Astrocyte (in vitro differentiated cells and primary cell): Measurements from ENCODE around the gene RGR. TPM values are rescaled to one million over a fixed set of nuclear protein-coding genes. Genes with fewer than 3 reads are reported as not detected.

Source experiments
- DNase-seq: peaks from one replicate; pipeline ENCODE4 v3.0.0-alpha.2; 2010; ENCODE audit warnings: low read depth
- FAIRE-seq: peaks from 2 replicates; lab custom pipeline; 2011; peaks lifted over from hg19 to GRCh38; lab: Jason Lieb, UNC
- H2AFZ ChIP-seq: 2 replicates; pipeline ENCODE4 v1.6.0; 2012; ENCODE audit warnings: low read depth, low read length, inconsistent platforms
- H3K27ac ChIP-seq: 2 replicates; pipeline ENCODE4 v1.5.1; 2011; ENCODE audit warnings: low read depth, low read length, inconsistent platforms
- H3K27me3 ChIP-seq: 2 replicates; pipeline ENCODE4 v1.6.0; 2011; ENCODE audit warnings: low read length, inconsistent platforms; ENCODE audit not compliant: insufficient read depth
- H3K36me3 ChIP-seq: 2 replicates; pipeline ENCODE4 v1.5.1; 2011; ENCODE audit warnings: low read length, inconsistent platforms; ENCODE audit not compliant: insufficient read depth
- H3K4me1 ChIP-seq: 2 replicates; pipeline ENCODE4 v1.5.1; 2011; ENCODE audit warnings: low read length, inconsistent platforms; ENCODE audit not compliant: insufficient read depth
- H3K4me2 ChIP-seq: 2 replicates; pipeline ENCODE4 v1.6.0; 2012; ENCODE audit warnings: low read length, inconsistent platforms
- H3K4me3 ChIP-seq: 2 replicates; pipeline ENCODE4 v1.5.1; 2011; ENCODE audit warnings: low read depth, mild to moderate bottlenecking, low read length, inconsistent platforms; ENCODE audit not compliant: insufficient read depth
- H3K79me2 ChIP-seq: 2 replicates; pipeline ENCODE4 v1.6.0; 2012; ENCODE audit warnings: mild to moderate bottlenecking, low read length, inconsistent platforms; ENCODE audit not compliant: insufficient read depth
- H3K9ac ChIP-seq: 2 replicates; pipeline ENCODE4 v1.6.0; 2012; ENCODE audit warnings: mild to moderate bottlenecking, low read length, inconsistent platforms
- H3K9me3 ChIP-seq: 2 replicates; pipeline ENCODE4 v1.5.1; 2012; ENCODE audit warnings: low read depth, mild to moderate bottlenecking, low read length, inconsistent platforms; ENCODE audit not compliant: insufficient read depth
- H4K20me1 ChIP-seq: 2 replicates; pipeline ENCODE4 v1.6.0; 2012; ENCODE audit warnings: low read length, inconsistent platforms; ENCODE audit not compliant: insufficient read depth
- H3K27ac Mint-ChIP-seq: one replicate; pipeline ENCODE4 v1.8.0; 2021; ENCODE audit warnings: mild to moderate bottlenecking, mixed read lengths; ENCODE audit not compliant: unreplicated experiment
- H3K27me3 Mint-ChIP-seq: one replicate; pipeline ENCODE4 v1.8.0; 2021; ENCODE audit warnings: low read depth, mixed read lengths; ENCODE audit not compliant: unreplicated experiment
- H3K36me3 Mint-ChIP-seq: one replicate; pipeline ENCODE4 v1.8.0; 2021; ENCODE audit warnings: low read depth, mixed read lengths; ENCODE audit not compliant: unreplicated experiment
- H3K4me1 Mint-ChIP-seq: one replicate; pipeline ENCODE4 v1.8.0; 2021; ENCODE audit warnings: low read depth, mixed read lengths; ENCODE audit not compliant: unreplicated experiment
- H3K4me3 Mint-ChIP-seq: one replicate; pipeline ENCODE4 v1.8.0; 2021; ENCODE audit warnings: mild to moderate bottlenecking, moderate library complexity, mixed read lengths; ENCODE audit not compliant: unreplicated experiment
- H3K9me3 Mint-ChIP-seq: one replicate; pipeline ENCODE4 v1.8.0; 2021; ENCODE audit warnings: mild to moderate bottlenecking, mixed read lengths; ENCODE audit not compliant: unreplicated experiment
- EZH2 ChIP-seq: IDR thresholded peaks from 2 replicates; pipeline ENCODE4 v1.6.1; 2012; ENCODE audit warnings: mild to moderate bottlenecking, low read length, inconsistent platforms; ENCODE audit not compliant: insufficient read depth
- total RNA-seq: library from RNA; stranded (reverse); gene quantifications from 2 replicates; pipeline ENCODE4 v1.2.1, GENCODE V29; 2021
- TF ChIP-seq, protein P1 (sequence below): IDR thresholded peaks from 2 replicates; pipeline ENCODE4 v1.5.1; 2011; ENCODE audit warnings: low read depth, mild to moderate bottlenecking, inconsistent platforms, low read length, moderate library complexity; ENCODE audit not compliant: insufficient read depth

RGR gene
- total RNA-seq, 1 donor from 2014 or later: not detected

DNA sequence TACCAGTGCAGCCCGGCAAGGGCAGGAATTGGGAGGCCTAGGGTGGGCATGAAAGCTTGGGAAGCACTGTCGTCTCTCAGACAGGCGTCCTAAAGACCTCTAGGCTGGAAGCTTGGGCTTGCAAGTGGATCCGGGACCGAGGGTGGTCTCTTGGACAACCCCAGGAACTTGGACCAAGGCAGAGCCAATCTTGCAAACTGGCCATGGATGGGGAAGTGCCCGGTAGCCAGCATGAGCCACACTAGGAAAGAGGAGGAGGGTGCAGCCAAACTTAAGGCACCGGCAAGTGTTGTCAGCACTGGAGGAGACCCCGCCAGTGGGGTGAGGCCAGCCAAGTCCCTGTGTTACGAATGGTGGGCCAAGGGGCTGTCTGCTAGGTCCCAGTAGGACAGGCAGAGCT is 28.0 kb upstream of the RGR start:
- H3K9me3 ChIP-seq: no peaks in the 10 kb centered on the region
- no peak for FAIRE-seq
- Mint-ChIP-seq H3K9me3 (no peaks in the 10 kb centered on the region), H3K27me3 (peaks cover 27% of the 10 kb centered on the region), H3K36me3 (no peaks in the 10 kb centered on the region), H3K4me1 (no peaks in the 10 kb centered on the region), H3K4me3 (no peak overlapping the region), H3K27ac (no peak overlapping the region)
- H3K36me3 ChIP-seq: no peaks in the 10 kb centered on the region
- H3K79me2 ChIP-seq: no peaks in the 10 kb centered on the region
- H2AFZ ChIP-seq: no peak overlapping the region
- no peak for DNase-seq
- H3K4me3 ChIP-seq: no peak overlapping the region
- TF ChIP-seq, protein P1, sequence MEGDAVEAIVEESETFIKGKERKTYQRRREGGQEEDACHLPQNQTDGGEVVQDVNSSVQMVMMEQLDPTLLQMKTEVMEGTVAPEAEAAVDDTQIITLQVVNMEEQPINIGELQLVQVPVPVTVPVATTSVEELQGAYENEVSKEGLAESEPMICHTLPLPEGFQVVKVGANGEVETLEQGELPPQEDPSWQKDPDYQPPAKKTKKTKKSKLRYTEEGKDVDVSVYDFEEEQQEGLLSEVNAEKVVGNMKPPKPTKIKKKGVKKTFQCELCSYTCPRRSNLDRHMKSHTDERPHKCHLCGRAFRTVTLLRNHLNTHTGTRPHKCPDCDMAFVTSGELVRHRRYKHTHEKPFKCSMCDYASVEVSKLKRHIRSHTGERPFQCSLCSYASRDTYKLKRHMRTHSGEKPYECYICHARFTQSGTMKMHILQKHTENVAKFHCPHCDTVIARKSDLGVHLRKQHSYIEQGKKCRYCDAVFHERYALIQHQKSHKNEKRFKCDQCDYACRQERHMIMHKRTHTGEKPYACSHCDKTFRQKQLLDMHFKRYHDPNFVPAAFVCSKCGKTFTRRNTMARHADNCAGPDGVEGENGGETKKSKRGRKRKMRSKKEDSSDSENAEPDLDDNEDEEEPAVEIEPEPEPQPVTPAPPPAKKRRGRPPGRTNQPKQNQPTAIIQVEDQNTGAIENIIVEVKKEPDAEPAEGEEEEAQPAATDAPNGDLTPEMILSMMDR: no peak
- TF ChIP-seq EZH2: no peak
- H3K4me1 ChIP-seq: no peaks in the 10 kb centered on the region
- H3K27ac ChIP-seq: no peak overlapping the region
- H3K27me3 ChIP-seq: no peaks in the 10 kb centered on the region
- no peak overlapping the region for H3K9ac ChIP-seq
- H4K20me1 ChIP-seq: no peaks in the 10 kb centered on the region
- H3K4me2 ChIP-seq: no peak overlapping the region

DNA sequence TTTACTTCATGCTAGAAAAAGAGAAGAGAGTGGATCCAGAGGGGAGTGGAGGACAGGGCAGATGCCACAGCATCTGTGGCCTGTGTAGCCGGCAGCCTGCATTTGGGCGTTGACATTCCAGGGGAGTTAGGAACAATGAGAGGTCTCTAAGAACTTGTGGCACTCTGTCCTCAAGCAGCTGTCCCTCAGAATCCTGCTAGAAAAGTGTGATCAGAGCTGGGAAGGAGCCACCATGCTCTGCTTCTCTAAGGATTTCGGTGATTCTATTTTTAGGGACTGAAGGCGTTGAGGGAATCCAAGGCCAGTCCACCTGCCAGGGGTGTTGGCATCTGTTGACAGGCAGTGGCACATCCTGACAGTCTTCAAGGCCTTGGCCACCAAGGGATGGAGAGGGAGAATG is 27.1 kb upstream of the RGR start:
- H3K4me3 ChIP-seq: no peak overlapping the region
- H3K36me3 Mint-ChIP-seq: no peaks in the 10 kb centered on the region
- FAIRE-seq (no peak), DNase-seq (no peak)
- H3K4me3 Mint-ChIP-seq: no peak overlapping the region
- H3K36me3 ChIP-seq: no peaks in the 10 kb centered on the region
- no peaks in the 10 kb centered on the region for H3K4me1 Mint-ChIP-seq
- no peaks in the 10 kb centered on the region for H3K27me3 ChIP-seq
- no peaks in the 10 kb centered on the region for H3K4me1 ChIP-seq
- no peaks in the 10 kb centered on the region for H3K9me3 ChIP-seq
- H3K9me3 Mint-ChIP-seq: no peaks in the 10 kb centered on the region
- no peak overlapping the region for H3K27ac Mint-ChIP-seq
- peaks cover 32% of the 10 kb centered on the region for H3K27me3 Mint-ChIP-seq
- no peak for TF ChIP-seq EZH2
- TF ChIP-seq, protein P1: no peak
- no peak overlapping the region for H3K9ac ChIP-seq
- no peak overlapping the region for H3K27ac ChIP-seq
- no peaks in the 10 kb centered on the region for H4K20me1 ChIP-seq
- no peak overlapping the region for H3K4me2 ChIP-seq
- no peaks in the 10 kb centered on the region for H3K79me2 ChIP-seq
- H2AFZ ChIP-seq: no peak overlapping the region

DNA sequence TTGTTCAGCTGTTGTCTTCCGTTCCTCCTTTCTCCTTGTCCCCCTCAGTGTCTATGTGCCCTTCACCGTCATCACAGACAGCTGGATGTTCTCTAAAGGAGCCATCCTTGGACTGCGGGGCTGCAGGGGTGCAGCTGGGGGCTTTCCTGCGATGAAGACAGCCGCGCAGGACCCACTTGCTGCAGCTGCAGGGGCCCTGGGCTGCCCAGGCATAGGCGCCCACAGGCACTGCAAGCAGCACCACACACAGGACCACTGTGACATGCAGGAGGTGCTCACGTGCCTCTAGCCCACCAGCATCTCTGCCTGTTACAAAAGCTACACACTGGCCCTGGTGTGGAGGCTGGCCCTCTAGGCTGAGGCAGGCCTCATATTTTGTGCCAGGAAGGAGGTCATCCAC is 22.9 kb upstream of the RGR start:
- H4K20me1 ChIP-seq: no peaks in the 10 kb centered on the region
- H3K27me3 ChIP-seq: no peaks in the 10 kb centered on the region
- H3K4me2 ChIP-seq: no peak overlapping the region
- no peak for DNase-seq
- no peak overlapping the region for H3K27ac Mint-ChIP-seq
- peaks cover 43% of the 10 kb centered on the region for H3K27me3 Mint-ChIP-seq
- no peak for FAIRE-seq
- TF ChIP-seq EZH2: no peak
- no peaks in the 10 kb centered on the region for H3K9me3 Mint-ChIP-seq
- H3K36me3 Mint-ChIP-seq: no peaks in the 10 kb centered on the region
- H3K4me3 Mint-ChIP-seq: no peak overlapping the region
- H3K9me3 ChIP-seq: no peaks in the 10 kb centered on the region
- no peak overlapping the region for H3K4me3 ChIP-seq
- H3K9ac ChIP-seq: no peak overlapping the region
- H3K27ac ChIP-seq: no peak overlapping the region
- H3K4me1 ChIP-seq: no peaks in the 10 kb centered on the region
- no peaks in the 10 kb centered on the region for H3K4me1 Mint-ChIP-seq
- no peaks in the 10 kb centered on the region for H3K79me2 ChIP-seq
- no peaks in the 10 kb centered on the region for H3K36me3 ChIP-seq
- H2AFZ ChIP-seq: no peak overlapping the region
